Measurements from ENCODE around the gene SFI1.

SFI1 gene

GRCh38 chr22:31451709-31452571 lies 44.4 kb upstream of the SFI1 start:
- H3K27ac Mint-ChIP-seq, result no peak overlapping the region
- H3K4me1 Mint-ChIP-seq, result peaks cover 8% of the 10 kb centered on the region
- no peaks in the 10 kb centered on the region for H3K9me3 Mint-ChIP-seq
- H3K27me3 Mint-ChIP-seq (ENCODE audit: low read depth), result no peaks in the 10 kb centered on the region
- H3K4me3 Mint-ChIP-seq, result no peak overlapping the region
- TF ChIP-seq, protein P1, sequence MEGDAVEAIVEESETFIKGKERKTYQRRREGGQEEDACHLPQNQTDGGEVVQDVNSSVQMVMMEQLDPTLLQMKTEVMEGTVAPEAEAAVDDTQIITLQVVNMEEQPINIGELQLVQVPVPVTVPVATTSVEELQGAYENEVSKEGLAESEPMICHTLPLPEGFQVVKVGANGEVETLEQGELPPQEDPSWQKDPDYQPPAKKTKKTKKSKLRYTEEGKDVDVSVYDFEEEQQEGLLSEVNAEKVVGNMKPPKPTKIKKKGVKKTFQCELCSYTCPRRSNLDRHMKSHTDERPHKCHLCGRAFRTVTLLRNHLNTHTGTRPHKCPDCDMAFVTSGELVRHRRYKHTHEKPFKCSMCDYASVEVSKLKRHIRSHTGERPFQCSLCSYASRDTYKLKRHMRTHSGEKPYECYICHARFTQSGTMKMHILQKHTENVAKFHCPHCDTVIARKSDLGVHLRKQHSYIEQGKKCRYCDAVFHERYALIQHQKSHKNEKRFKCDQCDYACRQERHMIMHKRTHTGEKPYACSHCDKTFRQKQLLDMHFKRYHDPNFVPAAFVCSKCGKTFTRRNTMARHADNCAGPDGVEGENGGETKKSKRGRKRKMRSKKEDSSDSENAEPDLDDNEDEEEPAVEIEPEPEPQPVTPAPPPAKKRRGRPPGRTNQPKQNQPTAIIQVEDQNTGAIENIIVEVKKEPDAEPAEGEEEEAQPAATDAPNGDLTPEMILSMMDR (IDR thresholded peaks at IDR 0.05; ENCODE audit: unreplicated experiment in 3 of 3), result peak; percentile 17 to 31 (median 25)
- peaks cover 57% of the 10 kb centered on the region for H3K36me3 Mint-ChIP-seq (ENCODE audit: low read depth)

DNA sequence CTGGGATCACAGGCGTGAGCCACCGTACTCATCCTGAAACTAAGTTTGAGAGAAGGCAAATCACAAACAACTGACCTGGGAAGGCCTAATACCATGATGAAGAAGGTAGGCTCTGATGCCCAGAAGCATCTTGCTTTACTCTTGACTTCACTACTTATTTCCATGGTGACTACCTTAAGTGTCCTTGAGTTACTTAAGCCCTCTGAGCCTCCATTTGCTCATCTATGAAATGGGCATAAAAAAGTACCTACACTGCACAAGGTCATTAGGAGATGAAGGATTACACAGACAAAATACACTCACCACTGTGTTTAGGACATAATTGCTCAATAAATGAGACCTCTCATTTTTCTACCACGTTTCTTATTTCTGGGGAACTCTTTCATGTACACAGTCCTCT lies 34.6 kb upstream of the SFI1 start:
- H3K4me3 Mint-ChIP-seq, result no peak overlapping the region
- peaks cover 3% of the 10 kb centered on the region for H3K27me3 Mint-ChIP-seq (ENCODE audit: low read depth)
- TF ChIP-seq, protein P1 (IDR thresholded peaks at IDR 0.05; ENCODE audit: unreplicated experiment in 3 of 3), result no peak
- H3K4me1 Mint-ChIP-seq, result no peaks in the 10 kb centered on the region
- H3K9me3 Mint-ChIP-seq, result no peaks in the 10 kb centered on the region
- H3K27ac Mint-ChIP-seq, result no peak overlapping the region
- H3K36me3 Mint-ChIP-seq (ENCODE audit: low read depth), result peaks cover 73% of the 10 kb centered on the region

GRCh38 chr22:31465307-31465706 lies 31.0 kb upstream of the SFI1 start:
- Mint-ChIP-seq H3K4me1 (no peaks in the 10 kb centered on the region), H3K36me3 (ENCODE audit: low read depth) (peaks cover 70% of the 10 kb centered on the region), H3K9me3 (no peaks in the 10 kb centered on the region), H3K27me3 (ENCODE audit: low read depth) (peaks cover 3% of the 10 kb centered on the region), H3K27ac (no peak overlapping the region), H3K4me3 (no peak overlapping the region)
- TF ChIP-seq, protein P1 (IDR thresholded peaks at IDR 0.05; ENCODE audit: unreplicated experiment in 3 of 3), result no peak

DNA sequence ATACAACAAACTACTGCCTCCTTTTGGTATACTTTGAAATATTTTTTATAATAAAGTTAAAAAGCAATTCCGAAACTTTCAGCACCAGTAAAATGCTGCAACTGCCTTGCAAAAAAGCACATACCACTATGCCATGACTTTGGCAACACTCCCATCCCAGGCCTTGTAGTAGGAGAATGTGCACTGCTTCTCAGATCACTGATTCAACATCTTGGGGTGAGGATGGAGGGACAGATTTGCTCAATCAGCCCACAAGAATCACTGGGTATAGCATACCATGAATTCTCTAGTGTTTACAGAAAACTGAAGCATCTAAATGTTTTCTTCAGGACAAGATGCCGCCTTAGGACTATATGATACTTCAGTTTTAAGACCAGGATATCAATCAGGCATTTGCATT lies 21.6 kb upstream of the SFI1 start:
- Mint-ChIP-seq H3K27me3 (ENCODE audit: low read depth) (no peaks in the 10 kb centered on the region), H3K9me3 (no peaks in the 10 kb centered on the region), H3K4me3 (no peak overlapping the region), H3K4me1 (no peaks in the 10 kb centered on the region), H3K36me3 (ENCODE audit: low read depth) (peaks cover 46% of the 10 kb centered on the region), H3K27ac (no peak overlapping the region)
- TF ChIP-seq, protein P1 (IDR thresholded peaks at IDR 0.05; ENCODE audit: unreplicated experiment in 3 of 3), result no peak

DNA sequence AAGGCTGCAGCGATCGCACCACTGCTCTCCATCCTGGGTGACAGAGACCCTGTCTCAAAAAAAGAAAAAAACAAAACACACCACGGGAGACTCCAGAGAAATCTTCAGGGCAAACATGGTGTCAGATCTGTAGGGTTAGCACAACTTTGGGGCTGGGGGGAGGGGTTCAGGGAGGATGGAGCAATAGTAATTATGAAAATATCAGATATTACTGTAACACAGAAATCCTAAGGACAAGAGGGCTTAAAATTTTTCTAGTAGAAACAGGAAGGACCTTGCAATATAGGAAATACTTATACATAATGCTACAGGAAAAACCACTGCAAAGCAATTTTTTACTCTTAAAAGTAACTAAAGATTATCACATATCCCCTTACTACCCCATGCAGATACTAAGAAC lies 20.5 kb upstream of the SFI1 start:
- H3K27ac Mint-ChIP-seq, result no peak overlapping the region
- no peaks in the 10 kb centered on the region for H3K4me1 Mint-ChIP-seq
- H3K4me3 Mint-ChIP-seq, result no peak overlapping the region
- no peaks in the 10 kb centered on the region for H3K27me3 Mint-ChIP-seq (ENCODE audit: low read depth)
- peaks cover 55% of the 10 kb centered on the region for H3K36me3 Mint-ChIP-seq (ENCODE audit: low read depth)
- H3K9me3 Mint-ChIP-seq, result no peaks in the 10 kb centered on the region
- TF ChIP-seq, protein P1 (IDR thresholded peaks at IDR 0.05; ENCODE audit: unreplicated experiment in 3 of 3), result no peak

DNA sequence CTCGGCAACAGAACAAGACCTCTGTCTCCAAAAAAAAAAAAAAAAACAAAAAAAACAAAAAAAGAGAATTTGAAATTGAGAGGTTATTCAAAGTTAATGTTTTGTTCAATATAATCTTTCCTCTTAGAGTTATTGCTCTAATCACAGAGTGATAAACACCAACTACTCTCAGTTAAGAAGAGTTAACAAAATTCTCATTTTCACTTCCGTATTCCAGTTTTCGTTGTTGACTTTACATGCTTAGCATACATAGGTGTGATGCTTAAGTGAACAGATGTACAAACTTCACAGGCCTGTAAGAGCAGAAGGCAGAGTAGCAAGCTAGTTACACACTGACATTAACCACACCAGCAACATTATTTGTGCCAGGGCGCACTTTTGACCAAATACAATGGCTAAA lies 19.0 kb upstream of the SFI1 start:
- Mint-ChIP-seq H3K4me1 (no peaks in the 10 kb centered on the region), H3K27me3 (ENCODE audit: low read depth) (no peaks in the 10 kb centered on the region), H3K36me3 (ENCODE audit: low read depth) (peaks cover 60% of the 10 kb centered on the region)

More for the DNA sequence above, 19.0 kb upstream of the SFI1 start:
- H3K9me3 Mint-ChIP-seq, result no peaks in the 10 kb centered on the region
- TF ChIP-seq, protein P1 (IDR thresholded peaks at IDR 0.05; ENCODE audit: unreplicated experiment in 3 of 3), result no peak
- no peak overlapping the region for H3K4me3 Mint-ChIP-seq
- no peak overlapping the region for H3K27ac Mint-ChIP-seq
